ENCODE data around the gene KCNH1. TPM values are rescaled to one million over a fixed set of nuclear protein-coding genes. Genes with fewer than 3 reads are reported as not detected.

The KCNH1 gene
- total and polyA plus RNA-seq, 2 of the 4 experiments (the other 2 are of a cell fraction), result 0.27 to 0.54 TPM

DNA sequence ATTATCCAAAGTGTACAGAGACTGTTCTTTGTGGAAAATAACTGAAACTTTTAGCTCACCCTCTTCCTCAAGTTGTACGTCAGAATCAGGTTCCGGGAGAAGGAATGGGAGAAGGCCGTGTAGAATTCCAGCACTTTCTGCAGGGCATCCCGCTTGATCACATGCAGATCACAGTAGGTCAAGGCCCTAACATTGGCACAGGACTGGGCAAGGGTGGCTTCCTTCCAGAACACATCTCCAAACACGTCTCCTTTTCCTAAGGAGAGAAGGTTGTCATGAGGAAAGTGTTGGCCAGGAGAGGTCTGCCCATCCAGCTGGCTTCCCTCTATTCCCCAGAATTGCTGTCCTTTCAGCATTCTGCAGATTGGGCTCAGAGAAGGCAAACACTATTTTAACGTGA lies 358.7 kb downstream of the KCNH1 start:
- CTCF ChIA-PET, result interaction anchor here (0.5 kb wide), 1 partner anchor 303 kb away, joined by 3 read pairs; no protein-coding TSS in a partner anchor
- Histone ChIP-seq H3K27me3 (ENCODE audit: control insufficient read depth, insufficient read depth, low read length) (no peaks in the 10 kb centered on the region), H3K18ac (ENCODE audit: low read depth, low read length) (no peak overlapping the region), H3K9ac (ENCODE audit: low read depth, low read length) (no peak overlapping the region), H2AK5ac (ENCODE audit: low read depth, low read length) (no peak overlapping the region), H2BK20ac (ENCODE audit: low read depth, low read length) (no peak overlapping the region), H3K36me3 (ENCODE audit: control insufficient read depth, insufficient read depth, low read length) (no peaks in the 10 kb centered on the region), H4K5ac (ENCODE audit: low read depth, low read length) (no peak overlapping the region), H3K4me1 (ENCODE audit: control insufficient read depth, insufficient read depth, low read length) (no peaks in the 10 kb centered on the region), H4K91ac (ENCODE audit: insufficient read depth, low read depth, low read length) (no peak overlapping the region), H3K27ac (ENCODE audit: insufficient read depth, low read length) (no peak overlapping the region), H3K4me2 (ENCODE audit: low read depth, low read length) (no peak overlapping the region), H3K14ac (replicated peaks; ENCODE audit: low read depth, low read length) (no peak overlapping the region), H2AK9ac (replicated peaks; ENCODE audit: low read depth, low read length, poor library complexity) (no peak overlapping the region), H3K4me3 (ENCODE audit: insufficient read depth, low read depth, low read length) (no peak overlapping the region), H2AFZ (replicated peaks; ENCODE audit: low read length, poor library complexity) (no peak overlapping the region), H3K56ac (ENCODE audit: extremely low read depth, insufficient read depth, low read length) (no peak overlapping the region), H2BK120ac (ENCODE audit: low read depth, low read length) (no peak overlapping the region), H3K9me3 (ENCODE audit: control insufficient read depth, insufficient read depth, low read length) (peaks cover 1% of the 10 kb centered on the region; the same call in 1 of the 2 replicates), H2BK15ac (ENCODE audit: low read depth, low read length) (no peak overlapping the region), H3K4ac (ENCODE audit: low read depth, low read length) (no peak overlapping the region), H3K79me1 (ENCODE audit: low read depth in 1 of 2, low read length in 2 of 2) (no peaks in the 10 kb centered on the region), H2BK5ac (ENCODE audit: low read depth, low read length, poor library complexity, severe bottlenecking) (no peak overlapping the region), H3K9me1 (ENCODE audit: insufficient read depth, low read length) (no peaks in the 10 kb centered on the region), H4K8ac (ENCODE audit: low read depth in 2 of 2, low read length in 2 of 2) (no peak overlapping the region), H3K23ac (ENCODE audit: low read depth, low read length) (no peak overlapping the region), H4K20me1 (ENCODE audit: insufficient read depth, low read length) (no peaks in the 10 kb centered on the region)
- POLR2A ChIA-PET (ENCODE audit: unreplicated experiment), result no interaction called here
- ATAC-seq (ENCODE audit: low read depth) (no peak), DNase-seq (no peak)
- WGBS, 2 experiments (ENCODE audit: extremely low coverage in 2 of 2, insufficient read length in 1 of 2), result no CpG with 5 or more reads among the region's 6 CpGs
- dilution Hi-C loops (cut with HindIII; ENCODE audit: low sequenced_read_pairs, unreplicated experiment), result no loop called here
- TF ChIP-seq RAD21 (IDR thresholded peaks at IDR 0.05; ENCODE audit: low read length) (no peak), RFX5 (IDR thresholded peaks at IDR 0.05; ENCODE audit: low read depth, low read length) (no peak), SMC3 (IDR thresholded peaks at IDR 0.05; ENCODE audit: low read depth, low read length) (no peak), POLR2A (IDR thresholded peaks at IDR 0.05; ENCODE audit: low read depth, low read length) (no peak), MAZ (IDR thresholded peaks at IDR 0.05; ENCODE audit: borderline replicate concordance, low read depth, low read length) (no peak), MAFK (IDR thresholded peaks at IDR 0.05; ENCODE audit: low read depth, low read length) (no peak)
- TF ChIP-seq, protein P1, sequence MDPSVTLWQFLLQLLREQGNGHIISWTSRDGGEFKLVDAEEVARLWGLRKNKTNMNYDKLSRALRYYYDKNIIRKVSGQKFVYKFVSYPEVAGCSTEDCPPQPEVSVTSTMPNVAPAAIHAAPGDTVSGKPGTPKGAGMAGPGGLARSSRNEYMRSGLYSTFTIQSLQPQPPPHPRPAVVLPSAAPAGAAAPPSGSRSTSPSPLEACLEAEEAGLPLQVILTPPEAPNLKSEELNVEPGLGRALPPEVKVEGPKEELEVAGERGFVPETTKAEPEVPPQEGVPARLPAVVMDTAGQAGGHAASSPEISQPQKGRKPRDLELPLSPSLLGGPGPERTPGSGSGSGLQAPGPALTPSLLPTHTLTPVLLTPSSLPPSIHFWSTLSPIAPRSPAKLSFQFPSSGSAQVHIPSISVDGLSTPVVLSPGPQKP (IDR thresholded peaks at IDR 0.05; ENCODE audit: borderline replicate concordance, low read depth, low read length), result no peak
- TF ChIP-seq, protein P2, sequence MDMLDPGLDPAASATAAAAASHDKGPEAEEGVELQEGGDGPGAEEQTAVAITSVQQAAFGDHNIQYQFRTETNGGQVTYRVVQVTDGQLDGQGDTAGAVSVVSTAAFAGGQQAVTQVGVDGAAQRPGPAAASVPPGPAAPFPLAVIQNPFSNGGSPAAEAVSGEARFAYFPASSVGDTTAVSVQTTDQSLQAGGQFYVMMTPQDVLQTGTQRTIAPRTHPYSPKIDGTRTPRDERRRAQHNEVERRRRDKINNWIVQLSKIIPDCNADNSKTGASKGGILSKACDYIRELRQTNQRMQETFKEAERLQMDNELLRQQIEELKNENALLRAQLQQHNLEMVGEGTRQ (IDR thresholded peaks at IDR 0.05; ENCODE audit: low read depth, low read length), result no peak
- in situ Hi-C loops (cut with MboI; ENCODE audit: low sequenced_read_pairs), result no loop called here
- BruUV-seq (replicated peaks), result no TSS peak
- intact Hi-C loops (cut with micrococcal nuclease), result no loop called here
